RWPE2 (cell line): ENCODE data around the gene EEF1AKMT2.

Source experiments
- ATAC-seq: fragments of 200-7000 bp; cut with Tn5 transposase; 3 replicates; pipeline ENCODE4 v1.9.1; 2021; ENCODE audit warnings: low read depth
- DNase-seq: peaks from one replicate; pipeline ENCODE4 v3.0.0-alpha.2; 2020; ENCODE audit warnings: low spot score
- H3K27ac ChIP-seq: fragments of 450-650 bp; 2 replicates; pipeline ENCODE4 v1.5.1; 2017; ENCODE audit warnings: mild to moderate bottlenecking; ENCODE audit not compliant: poor library complexity, severe bottlenecking
- H3K27me3 ChIP-seq: fragments of 250-450 bp; sonication (Bioruptor Pico); 2 replicates; pipeline ENCODE4 v1.5.1; 2021; ENCODE audit warnings: mild to moderate bottlenecking, moderate library complexity; ENCODE audit not compliant: insufficient read depth, poor library complexity, severe bottlenecking
- H3K36me3 ChIP-seq: fragments of 250-450 bp; sonication (Bioruptor Pico); 2 replicates; pipeline ENCODE4 v1.5.1; 2020; ENCODE audit warnings: low read depth, mild to moderate bottlenecking, moderate library complexity
- H3K4me1 ChIP-seq: fragments of 250-450 bp; sonication (Bioruptor Pico); 2 replicates; pipeline ENCODE4 v1.5.1; 2021; ENCODE audit warnings: mild to moderate bottlenecking, moderate library complexity; ENCODE audit not compliant: insufficient read depth, poor library complexity, severe bottlenecking
- H3K4me3 ChIP-seq: fragments of 250-450 bp; sonication (Bioruptor Pico); 2 replicates; pipeline ENCODE4 v1.5.1; 2021; ENCODE audit warnings: mild to moderate bottlenecking, moderate library complexity; ENCODE audit not compliant: severe bottlenecking
- H3K9me3 ChIP-seq: fragments of 250-450 bp; sonication (Bioruptor Pico); 2 replicates; pipeline ENCODE4 v1.5.1; 2021; ENCODE audit warnings: mild to moderate bottlenecking, moderate library complexity; ENCODE audit not compliant: severe bottlenecking
- CTCF ChIP-seq: fragments of 450-650 bp; IDR thresholded peaks from one replicate; pipeline ENCODE4 v1.5.1; 2017; ENCODE audit warnings: mild to moderate bottlenecking, moderate library complexity; ENCODE audit not compliant: poor library complexity, severe bottlenecking

The EEF1AKMT2 gene

GRCh38 chr10:124763267-124763666 lies 28.4 kb downstream of the EEF1AKMT2 start:
- H3K36me3 ChIP-seq, result peaks cover 75% of the 10 kb centered on the region
- ATAC-seq, result no peak
- no peak for TF ChIP-seq CTCF

GRCh38 chr10:124762281-124762680 lies 29.4 kb downstream of the EEF1AKMT2 start:
- TF ChIP-seq CTCF, result no peak
- ATAC-seq (no peak), DNase-seq (no peak)
- H3K4me3 ChIP-seq, result no peak overlapping the region
- H3K36me3 ChIP-seq, result peaks cover 85% of the 10 kb centered on the region
- no peaks in the 10 kb centered on the region for H3K27me3 ChIP-seq
- no peak overlapping the region for H3K27ac ChIP-seq
- no peaks in the 10 kb centered on the region for H3K9me3 ChIP-seq
- no peaks in the 10 kb centered on the region for H3K4me1 ChIP-seq

More at GRCh38 chr10:124763267-124763666, 28.4 kb downstream of the EEF1AKMT2 start:
- Histone ChIP-seq H3K9me3 (no peaks in the 10 kb centered on the region), H3K4me3 (no peak overlapping the region), H3K27me3 (no peaks in the 10 kb centered on the region), H3K27ac (no peak overlapping the region), H3K4me1 (no peaks in the 10 kb centered on the region)
- no peak for DNase-seq

GRCh38 chr10:124756156-124756903 lies 35.4 kb downstream of the EEF1AKMT2 start:
- Histone ChIP-seq H3K4me3 (no peak overlapping the region), H3K36me3 (peaks cover 71% of the 10 kb centered on the region), H3K4me1 (no peaks in the 10 kb centered on the region), H3K27ac (no peak overlapping the region), H3K9me3 (no peaks in the 10 kb centered on the region), H3K27me3 (no peaks in the 10 kb centered on the region)
- no peak for TF ChIP-seq CTCF
- DNase-seq (no peak), ATAC-seq (no peak)

- H3K27ac ChIP-seq, result no peak overlapping the region
- no peak for TF ChIP-seq CTCF
- ATAC-seq, result no peak
- no peak overlapping the region for H3K4me3 ChIP-seq
- DNase-seq, result no peak
- peaks cover 63% of the 10 kb centered on the region for H3K36me3 ChIP-seq
- no peaks in the 10 kb centered on the region for H3K9me3 ChIP-seq
- H3K4me1 ChIP-seq, result no peaks in the 10 kb centered on the region
- no peaks in the 10 kb centered on the region for H3K27me3 ChIP-seq
These were observed 36.1 kb downstream of the EEF1AKMT2 start for GRCh38 chr10:124755581-124755980.

- ATAC-seq, result no peak
- no peaks in the 10 kb centered on the region for H3K27me3 ChIP-seq
- H3K4me3 ChIP-seq, result no peak overlapping the region
- no peaks in the 10 kb centered on the region for H3K9me3 ChIP-seq
- H3K36me3 ChIP-seq, result peaks cover 50% of the 10 kb centered on the region
- H3K27ac ChIP-seq, result no peak overlapping the region
- DNase-seq, result no peak
- H3K4me1 ChIP-seq, result no peaks in the 10 kb centered on the region
- TF ChIP-seq CTCF, result no peak
These were observed 37.5 kb downstream of the EEF1AKMT2 start for GRCh38 chr10:124754227-124754626.
